Thymus (tissue), 11 donors: Measurements from ENCODE around the gene CD99. TPM values are rescaled to one million over a fixed set of nuclear protein-coding genes. Genes with fewer than 3 reads are reported as not detected.

Source experiments
- DNase-seq, 9 donors: peaks; one replicate each; pipeline ENCODE4 v3.0.0-alpha.2; 2013; ENCODE audit warnings: low spot score in 9 of 9, low read depth in 6 of 9, missing footprints in 1 of 9
- H3K27ac ChIP-seq, 2 donors: one replicate each; pipeline ENCODE4 v1.5.1; 2013; ENCODE audit warnings: control low read depth in 1 of 2, low read depth in 1 of 2, low read length in 1 of 2, mild to moderate bottlenecking in 1 of 2, moderate library complexity in 1 of 2
- H3K27me3 ChIP-seq, 2 donors: one replicate each; pipeline ENCODE4 v1.5.1; 2013; ENCODE audit warnings: low read length in 1 of 2; ENCODE audit not compliant: control insufficient read depth in 2 of 2, insufficient read depth in 1 of 2
- H3K36me3 ChIP-seq, 2 donors: one replicate each; pipeline ENCODE4 v1.5.1; 2013; ENCODE audit warnings: low read length in 1 of 2, mild to moderate bottlenecking in 1 of 2, moderate library complexity in 1 of 2; ENCODE audit not compliant: control insufficient read depth in 2 of 2, insufficient read depth in 2 of 2
- H3K4me1 ChIP-seq, 2 donors: one replicate each; pipeline ENCODE4 v1.5.1; 2013; ENCODE audit warnings: low read length in 2 of 2; ENCODE audit not compliant: control insufficient read depth in 2 of 2, insufficient read depth in 2 of 2
- H3K4me3 ChIP-seq, 2 donors: one replicate each; pipeline ENCODE4 v1.5.1; 2013; ENCODE audit warnings: low read length in 2 of 2, control low read depth in 1 of 2, mild to moderate bottlenecking in 1 of 2
- H3K9me3 ChIP-seq, 2 donors: one replicate each; pipeline ENCODE4 v1.5.1; 2013; ENCODE audit warnings: low read length in 1 of 2, mild to moderate bottlenecking in 1 of 2; ENCODE audit not compliant: control insufficient read depth in 2 of 2, insufficient read depth in 1 of 2
- WGBS: extraction: QIAGEN DNeasy Blood & Tissue Kit; methylation state at CpG from one replicate; pipeline ENCODE4 v1.1.7; 2013; 5-methylcytosine and 5-hydroxymethylcytosine counted together
- polyA plus RNA-seq: library from polyadenylated mRNA; stranded (reverse); fragments of 200-250 nt; gene quantifications from one replicate; pipeline ENCODE4 v1.2.3, GENCODE V29; 2013
- total RNA-seq: library from RNA; stranded (reverse); fragments of 120-200 nt; gene quantifications from one replicate; pipeline ENCODE4 v1.2.4, GENCODE V29; 2013
- donor health status: healthy.

CD99 gene
- total and polyA plus RNA-seq, 2 donors, result 527 to 547 TPM

DNA sequence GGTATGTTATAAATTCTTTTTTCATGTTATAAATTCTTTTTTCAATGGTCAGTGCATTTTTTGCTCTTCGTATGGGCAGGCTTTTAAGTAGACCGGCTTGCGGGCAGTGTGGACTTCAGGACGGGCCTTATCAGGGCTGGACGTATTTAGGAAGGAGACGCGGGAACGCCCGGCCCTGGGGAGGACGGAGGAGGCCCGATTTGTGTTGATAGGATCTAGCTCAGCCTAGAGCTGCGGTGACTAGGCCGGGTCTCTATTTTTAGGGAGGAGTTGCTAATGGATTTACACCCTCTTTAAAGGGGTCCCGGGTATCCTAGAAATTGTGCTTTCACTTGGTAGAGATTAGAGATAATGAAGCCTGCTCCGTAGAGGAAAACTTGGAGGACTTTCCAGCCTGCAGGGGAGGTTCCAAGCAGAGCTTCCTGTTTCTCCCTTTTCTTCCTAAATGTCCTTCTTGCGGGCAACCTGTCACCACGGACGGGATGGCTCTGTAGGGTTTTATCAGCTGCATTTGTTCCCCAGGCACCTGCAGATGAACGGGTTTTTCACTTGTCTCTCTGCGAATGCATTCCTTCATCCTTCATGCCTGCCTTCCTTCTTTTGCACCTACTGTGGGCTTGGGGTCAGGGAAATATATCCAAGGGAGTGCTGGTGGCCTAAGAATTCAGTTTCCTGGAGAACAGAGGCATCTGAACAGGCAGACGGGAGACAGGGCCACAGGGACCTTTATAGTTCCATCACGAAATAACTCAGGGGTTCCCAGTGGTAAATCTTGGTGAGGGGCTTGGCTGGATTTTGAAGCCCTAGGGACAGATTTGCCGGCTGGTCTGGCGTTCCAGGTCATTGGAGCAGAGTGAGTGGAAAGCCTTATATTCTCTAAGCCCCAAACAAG lies 1.4 kb downstream of the CD99 start:
- 1% methylated on average over 24 of the region's 24 CpGs for WGBS
- peak in 1 of 9 donors; percentile 67 for DNase-seq
- peak overlapping the region; percentile 90 to 95 for H3K27ac ChIP-seq

DNA sequence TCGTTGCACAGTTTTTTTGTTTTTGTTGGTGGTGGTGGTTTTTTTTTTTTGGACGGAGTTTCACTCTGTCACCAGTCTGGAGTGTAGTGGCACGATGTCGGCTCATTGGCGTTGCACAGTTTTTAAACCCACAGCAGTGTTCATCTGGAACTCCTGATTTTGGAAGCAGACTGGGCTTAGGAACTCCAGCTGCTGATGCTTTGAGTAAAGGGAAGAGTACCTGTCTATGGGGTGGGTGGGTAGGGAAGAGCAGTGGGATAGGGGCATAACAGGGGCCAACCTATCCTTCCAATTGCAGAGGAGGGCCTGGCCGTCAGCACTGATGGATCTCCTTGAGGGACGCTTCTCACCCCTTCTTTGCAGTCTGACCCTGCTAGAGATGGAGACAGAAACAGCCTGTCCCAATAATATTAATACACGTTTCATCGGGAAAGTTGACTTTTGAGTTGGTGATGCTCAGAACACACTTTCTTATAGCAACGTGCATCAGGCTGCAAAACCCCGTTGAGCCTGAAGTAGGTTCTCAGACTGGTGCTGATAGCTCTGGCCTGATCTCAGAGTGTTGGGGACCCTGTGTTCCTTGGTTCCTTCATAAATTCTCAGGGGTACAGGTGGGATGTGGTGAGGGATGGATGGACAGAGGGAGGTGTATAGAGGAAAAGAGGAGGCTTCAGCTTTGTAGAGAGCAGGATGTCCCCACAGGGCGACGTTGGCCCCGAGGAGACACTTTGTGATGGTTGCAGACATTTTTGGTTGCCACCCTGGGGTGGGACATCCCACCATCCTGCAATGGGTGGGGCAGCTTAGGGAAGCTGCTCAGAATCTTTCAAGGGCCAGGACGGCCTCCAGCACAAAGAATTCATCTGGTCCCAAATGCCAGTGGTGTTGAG lies 2.3 kb downstream of the CD99 start:
- DNase-seq, result peak in 1 of 9 donors; percentile 70
- Histone ChIP-seq H3K4me3 (peak overlapping the region; percentile 97 to 99), H3K4me1 (peaks cover 11 to 55% of the 10 kb centered on the region in 2 donors), H3K9me3 (no peaks in the 10 kb centered on the region), H3K27ac (peak overlapping the region; percentile 90 to 95), H3K36me3 (peaks cover 12 to 31% of the 10 kb centered on the region in 2 donors), H3K27me3 (peaks cover 0 to 2% of the 10 kb centered on the region in 2 donors)
- 7% methylated on average over 15 of the region's 15 CpGs for WGBS

More for the DNA sequence above, 1.4 kb downstream of the CD99 start:
- peaks cover 0 to 2% of the 10 kb centered on the region in 2 donors for H3K27me3 ChIP-seq
- H3K4me3 ChIP-seq, result peak overlapping the region; percentile 97 to 99
- H3K4me1 ChIP-seq, result peaks cover 6 to 46% of the 10 kb centered on the region in 2 donors
- H3K36me3 ChIP-seq, result peaks cover 5 to 27% of the 10 kb centered on the region in 2 donors
- H3K9me3 ChIP-seq, result no peaks in the 10 kb centered on the region

DNA sequence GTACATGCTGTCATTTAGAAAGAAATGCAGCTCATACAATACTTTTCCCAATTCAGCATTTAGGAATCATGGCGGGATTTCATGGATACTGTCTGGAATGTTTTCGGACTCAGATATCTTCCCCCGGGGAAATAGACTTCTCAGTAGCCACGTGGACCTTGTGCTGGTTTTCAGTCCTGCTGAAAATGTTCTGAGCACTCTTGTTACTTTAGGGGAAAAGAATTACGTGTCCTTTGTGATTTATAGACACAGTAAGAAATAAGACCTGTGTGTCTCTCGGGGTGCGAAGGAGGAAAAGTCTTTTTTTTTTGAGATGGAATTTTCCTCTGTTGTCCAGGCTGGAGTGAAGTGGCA lies 3.8 kb downstream of the CD99 start:
- H3K36me3 ChIP-seq, result peaks cover 19 to 42% of the 10 kb centered on the region in 2 donors
- H3K9me3 ChIP-seq, result no peaks in the 10 kb centered on the region
- H3K27me3 ChIP-seq, result peaks cover 0 to 2% of the 10 kb centered on the region in 2 donors
- WGBS, result 15% methylated on average over 7 of the region's 7 CpGs
- DNase-seq, result no peak
- peaks cover 24 to 70% of the 10 kb centered on the region in 2 donors for H3K4me1 ChIP-seq
- H3K4me3 ChIP-seq, result peak overlapping the region; percentile 97 to 99
- peak overlapping the region; percentile 47 to 95 for H3K27ac ChIP-seq

DNA sequence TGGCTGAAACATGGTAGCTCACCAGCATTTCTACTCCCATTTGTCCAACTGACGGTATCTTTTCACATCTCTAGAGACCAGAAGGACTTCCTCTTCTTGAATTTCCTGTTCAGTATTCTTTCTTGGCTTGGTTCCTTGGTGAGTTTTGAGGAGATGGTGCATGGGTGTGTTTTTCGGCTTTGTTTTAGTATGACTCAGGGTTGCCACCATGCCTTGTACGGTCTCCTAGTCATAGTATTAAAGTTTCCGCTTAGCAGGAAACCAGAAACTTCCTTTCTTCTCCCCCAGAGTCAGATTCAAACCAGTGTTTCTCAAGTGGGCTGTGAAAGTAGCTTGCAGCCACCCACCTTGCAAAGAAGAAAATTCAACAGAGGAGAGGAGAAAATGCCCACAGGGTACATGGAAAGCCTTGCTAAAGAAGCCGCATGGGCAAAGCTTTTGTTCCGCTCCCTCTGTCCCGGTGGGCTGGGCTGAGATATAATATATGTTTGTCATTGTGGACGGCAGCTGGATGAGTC lies 5.7 kb downstream of the CD99 start:
- H3K4me1 ChIP-seq, result peaks cover 41 to 81% of the 10 kb centered on the region in 2 donors
- H3K9me3 ChIP-seq, result no peaks in the 10 kb centered on the region
- no peaks in the 10 kb centered on the region for H3K27me3 ChIP-seq
- peak in 1 of 9 donors; percentile 86 for DNase-seq
- H3K27ac ChIP-seq, result peak overlapping the region; percentile 72 to 95
- peak overlapping the region; percentile 41 to 97 for H3K4me3 ChIP-seq
- 4% methylated on average over 8 of the region's 8 CpGs for WGBS
- H3K36me3 ChIP-seq, result peaks cover 29 to 53% of the 10 kb centered on the region in 2 donors

DNA sequence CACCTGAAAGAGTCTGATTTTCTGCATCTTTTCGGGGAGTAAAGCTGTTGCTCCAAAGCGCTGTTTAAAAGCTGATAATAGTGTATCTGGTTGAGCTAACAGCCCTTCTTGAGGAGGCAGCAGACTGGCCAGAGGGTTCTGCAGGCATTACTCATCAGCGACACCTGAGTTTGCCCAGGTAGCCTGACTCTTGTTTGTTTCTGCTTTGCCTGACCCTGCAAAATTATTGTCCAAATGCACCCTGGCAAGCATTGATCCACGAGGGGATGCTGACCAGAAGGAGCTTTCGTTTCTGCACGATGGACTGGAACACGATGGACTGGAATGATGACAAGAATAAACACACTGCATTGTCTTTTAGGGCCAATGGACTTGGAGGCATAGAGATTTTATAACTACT lies 6.2 kb downstream of the CD99 start:
- Histone ChIP-seq H3K27ac (peak overlapping the region; percentile 61 to 95), H3K4me1 (peaks cover 44 to 85% of the 10 kb centered on the region in 2 donors), H3K4me3 (peak overlapping the region; percentile 41 to 97), H3K9me3 (no peaks in the 10 kb centered on the region), H3K36me3 (peaks cover 29 to 58% of the 10 kb centered on the region in 2 donors), H3K27me3 (no peaks in the 10 kb centered on the region)
- 9% methylated on average over 7 of the region's 7 CpGs for WGBS
- peak in 1 of 9 donors; percentile 23 for DNase-seq

DNA sequence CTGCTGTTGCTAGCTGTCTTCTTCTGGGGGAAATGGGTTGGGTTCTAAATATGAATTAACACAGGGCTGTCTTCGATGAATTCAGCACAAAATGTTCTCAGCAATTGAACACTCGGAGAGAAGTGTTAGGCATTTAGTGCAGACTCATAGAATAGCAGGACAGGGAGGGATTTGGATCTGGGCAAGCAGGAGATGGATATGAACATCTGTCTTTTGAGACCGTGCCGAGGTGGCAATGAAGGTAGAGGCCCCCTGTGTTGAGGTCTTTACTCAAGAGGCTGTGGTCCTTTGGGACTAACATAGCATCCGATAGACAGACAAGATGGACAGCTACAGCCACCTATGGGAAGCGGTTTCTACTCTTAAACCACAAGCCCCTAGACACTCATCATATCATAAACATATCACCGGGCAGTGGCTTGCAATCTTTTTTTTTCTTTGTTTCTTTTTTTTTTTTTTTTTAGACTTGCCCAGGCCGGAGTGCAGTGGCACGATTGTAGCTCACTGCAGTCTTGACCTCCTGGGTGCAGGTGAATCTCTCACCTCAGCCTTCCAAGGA lies 6.7 kb downstream of the CD99 start:
- Histone ChIP-seq H3K27ac (peak overlapping the region; percentile 61 to 95), H3K36me3 (peaks cover 29 to 62% of the 10 kb centered on the region in 2 donors), H3K27me3 (no peaks in the 10 kb centered on the region), H3K9me3 (no peaks in the 10 kb centered on the region), H3K4me3 (peak overlapping the region; percentile 41 to 97), H3K4me1 (peaks cover 45 to 88% of the 10 kb centered on the region in 2 donors)
- DNase-seq, result peak in 1 of 9 donors; percentile 50
- 11% methylated on average over 9 of the region's 9 CpGs for WGBS

DNA sequence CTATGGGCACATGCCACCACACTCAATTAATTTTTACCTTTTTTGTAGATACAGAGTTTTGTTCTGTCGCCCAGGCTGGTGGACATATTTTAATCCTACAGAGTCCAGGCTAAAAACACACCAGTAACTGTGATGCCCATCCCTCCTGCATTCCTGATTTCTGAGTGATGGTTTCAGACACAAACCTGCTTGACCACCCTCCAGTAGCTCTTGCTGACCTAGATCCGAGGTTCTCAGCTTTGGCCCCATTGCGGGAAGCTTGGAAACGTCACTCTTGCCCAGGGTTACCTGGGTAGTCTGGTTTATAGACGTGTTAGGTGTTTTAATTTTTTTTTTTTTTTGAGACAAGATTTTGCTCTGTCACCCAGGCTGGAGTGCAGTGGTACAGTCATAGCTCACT lies 7.5 kb downstream of the CD99 start:
- peak overlapping the region; percentile 41 to 97 for H3K4me3 ChIP-seq
- H3K9me3 ChIP-seq, result no peaks in the 10 kb centered on the region
- H3K27me3 ChIP-seq, result no peaks in the 10 kb centered on the region
- H3K36me3 ChIP-seq, result peaks cover 28 to 67% of the 10 kb centered on the region in 2 donors
- whole genome bisulfite sequencing, result 41% methylated on average over 5 of the region's 5 CpGs
- DNase-seq, result peak in 1 of 9 donors; percentile 12
- H3K4me1 ChIP-seq, result peaks cover 53 to 94% of the 10 kb centered on the region in 2 donors
- peak overlapping the region; percentile 36 to 95 for H3K27ac ChIP-seq

DNA sequence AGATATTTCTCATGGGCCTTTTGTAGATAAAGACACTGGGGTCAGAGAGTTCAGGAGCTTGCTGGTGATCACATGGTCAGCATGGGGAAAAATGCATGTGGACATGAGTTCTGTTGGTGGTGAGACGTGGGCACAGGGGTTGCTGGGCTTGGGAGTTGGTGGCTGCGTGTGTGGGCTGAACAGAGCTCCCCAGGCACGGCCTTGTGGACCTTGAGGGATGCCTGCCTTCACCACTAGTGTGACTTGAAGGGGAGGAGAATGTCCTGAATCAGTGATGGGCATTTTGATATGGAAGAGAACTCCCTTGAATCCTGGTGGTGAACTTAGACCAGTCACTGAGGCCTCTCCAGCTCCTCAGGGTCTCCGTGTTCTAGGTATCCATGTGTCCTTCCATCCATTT lies 8.9 kb downstream of the CD99 start:
- Histone ChIP-seq H3K4me1 (peaks cover 65 to 96% of the 10 kb centered on the region in 2 donors), H3K36me3 (peaks cover 24 to 70% of the 10 kb centered on the region in 2 donors), H3K9me3 (no peaks in the 10 kb centered on the region), H3K27me3 (no peaks in the 10 kb centered on the region), H3K4me3 (no peak overlapping the region), H3K27ac (peak overlapping the region; percentile 15 to 31)
- WGBS, result 40% methylated on average over 4 of the region's 4 CpGs
- DNase-seq, result no peak
